Rectal smooth muscle tissue (tissue), 1 donor: ENCODE results near the gene CUBN.

Source experiments
- H3K27ac ChIP-seq: one replicate; pipeline ENCODE4 v1.7.0; 2013; ENCODE audit warnings: low read depth, low read length, inconsistent platforms
- H3K27me3 ChIP-seq: one replicate; pipeline ENCODE4 v1.7.0; 2013; ENCODE audit warnings: low read length; ENCODE audit not compliant: control insufficient read depth, insufficient read depth
- H3K36me3 ChIP-seq: one replicate; pipeline ENCODE4 v1.7.0; 2013; ENCODE audit warnings: low read length; ENCODE audit not compliant: control insufficient read depth, insufficient read depth
- H3K4me1 ChIP-seq: one replicate; pipeline ENCODE4 v1.7.0; 2013; ENCODE audit warnings: low read length; ENCODE audit not compliant: control insufficient read depth, insufficient read depth
- H3K4me3 ChIP-seq: one replicate; pipeline ENCODE4 v1.7.0; 2013; ENCODE audit warnings: low read length
- H3K9ac ChIP-seq: one replicate; pipeline ENCODE4 v1.7.0; 2013; ENCODE audit warnings: low read length

The CUBN gene

DNA sequence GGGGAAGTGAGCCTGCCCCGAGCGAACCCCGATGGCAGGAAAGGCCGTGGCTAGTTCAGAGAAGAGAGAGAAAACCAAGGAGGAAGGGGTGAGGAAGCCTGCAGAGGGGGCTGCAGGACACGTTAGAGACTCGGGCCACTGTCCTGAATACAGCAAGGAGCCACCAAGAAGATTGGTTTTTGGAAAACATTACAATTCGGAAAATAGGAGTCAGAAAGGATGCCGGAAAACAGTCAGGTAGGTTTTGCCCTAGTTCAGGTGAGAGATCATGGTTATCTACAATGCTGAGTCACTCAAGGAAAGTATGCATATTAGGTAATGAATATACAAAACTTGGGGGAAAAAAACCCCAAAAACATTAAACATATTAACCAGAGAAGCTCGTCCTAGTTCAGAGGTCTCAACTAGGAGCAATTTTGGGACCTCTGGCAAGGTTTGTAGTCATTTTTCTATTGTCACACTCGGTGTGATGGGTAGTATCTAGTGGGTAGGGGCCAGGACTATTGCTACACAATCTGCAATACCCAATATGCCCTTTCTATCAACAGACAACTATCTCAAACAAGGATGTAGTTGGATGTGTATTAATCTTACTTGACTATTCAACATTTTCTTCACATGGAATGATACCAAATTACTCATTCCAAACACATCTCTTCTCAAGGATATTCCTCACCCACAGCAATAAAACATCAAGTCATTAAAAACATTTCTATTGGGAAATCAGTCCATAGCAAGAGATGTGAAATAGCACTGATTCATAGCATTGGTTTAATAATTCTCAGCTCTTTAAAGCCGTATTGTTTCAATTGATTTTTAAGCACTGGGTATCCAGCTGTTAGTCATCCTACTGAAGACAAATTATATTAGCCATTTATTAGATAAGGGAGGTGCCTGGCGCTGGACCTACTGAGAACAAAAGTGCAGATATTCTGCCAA lies 238.0 kb downstream of the CUBN start:
- Histone ChIP-seq H3K4me3 (no peak overlapping the region), H3K9ac (no peak overlapping the region), H3K4me1 (no peaks in the 10 kb centered on the region), H3K27ac (no peak overlapping the region), H3K27me3 (no peaks in the 10 kb centered on the region), H3K36me3 (no peaks in the 10 kb centered on the region)

DNA sequence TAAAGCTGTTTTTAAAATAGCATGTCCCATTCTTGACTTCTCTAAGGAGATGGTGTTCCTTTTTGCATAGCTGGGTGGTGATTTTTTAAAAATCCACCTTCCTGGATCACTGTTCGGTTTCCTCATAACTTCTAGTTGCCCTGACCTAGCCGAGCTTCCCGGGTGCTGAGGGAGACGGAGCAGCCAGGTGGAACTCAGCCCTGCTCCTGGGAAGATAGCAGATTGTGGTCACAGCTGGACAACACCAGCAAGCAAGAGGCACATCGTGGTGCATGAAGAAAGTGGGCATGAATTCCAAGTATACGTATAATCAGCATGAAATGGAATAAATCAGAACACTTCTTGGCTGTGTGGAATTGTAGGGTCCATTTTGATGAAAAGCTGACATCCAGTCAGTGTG lies 238.9 kb downstream of the CUBN start:
- Histone ChIP-seq H3K27me3 (no peaks in the 10 kb centered on the region), H3K27ac (no peak overlapping the region), H3K36me3 (no peaks in the 10 kb centered on the region)

DNA sequence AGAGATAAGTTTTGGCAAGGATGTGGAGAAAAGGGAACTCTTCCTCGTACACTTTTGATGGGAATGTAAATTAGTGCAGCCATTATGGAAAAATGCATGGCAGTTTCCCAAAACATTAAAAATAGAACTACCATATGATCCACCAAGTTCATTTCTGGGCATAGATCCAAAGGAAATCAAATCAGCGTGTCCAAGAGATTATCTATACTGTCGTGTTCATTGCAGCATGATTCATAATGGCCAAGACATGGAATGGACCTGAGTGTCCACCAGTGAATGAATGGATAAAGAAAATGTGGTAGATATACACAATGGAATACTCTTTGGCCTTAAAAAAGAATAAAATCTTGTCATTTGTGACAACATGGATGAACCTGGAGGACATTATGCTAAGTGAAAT lies 242.0 kb downstream of the CUBN start:
- no peaks in the 10 kb centered on the region for H3K27me3 ChIP-seq
- H3K27ac ChIP-seq = no peak overlapping the region
- no peaks in the 10 kb centered on the region for H3K36me3 ChIP-seq
- H3K4me1 ChIP-seq = no peaks in the 10 kb centered on the region
- no peak overlapping the region for H3K4me3 ChIP-seq
- H3K9ac ChIP-seq = no peak overlapping the region

More for the DNA sequence above, 238.9 kb downstream of the CUBN start:
- H3K9ac ChIP-seq = no peak overlapping the region
- no peaks in the 10 kb centered on the region for H3K4me1 ChIP-seq
- no peak overlapping the region for H3K4me3 ChIP-seq

- Histone ChIP-seq H3K27me3 (no peaks in the 10 kb centered on the region), H3K36me3 (no peaks in the 10 kb centered on the region), H3K27ac (no peak overlapping the region), H3K4me3 (no peak overlapping the region), H3K4me1 (no peaks in the 10 kb centered on the region), H3K9ac (no peak overlapping the region)
These were observed 243.6 kb downstream of the CUBN start for GRCh38 chr10:16886031-16886430.

DNA sequence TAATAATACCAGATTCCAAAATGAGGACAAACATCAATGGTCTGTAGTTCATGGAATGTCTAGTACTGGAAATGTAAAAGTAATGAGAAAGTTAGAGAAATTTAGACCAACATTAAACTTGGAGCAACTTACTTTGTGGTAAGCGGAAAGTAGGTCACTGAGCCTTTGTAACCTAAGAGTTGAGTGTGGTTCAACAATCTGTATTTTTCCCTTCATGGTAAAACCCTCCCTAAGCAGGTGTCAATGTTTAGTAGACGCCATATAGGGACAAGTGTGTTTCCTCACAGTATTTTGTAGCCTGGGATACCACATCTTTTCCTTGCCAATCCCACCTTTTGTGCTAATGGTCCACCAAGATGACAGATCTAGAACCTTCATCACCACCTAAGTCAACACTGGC lies 245.1 kb downstream of the CUBN start:
- Histone ChIP-seq H3K36me3 (no peaks in the 10 kb centered on the region), H3K27ac (no peak overlapping the region), H3K27me3 (no peaks in the 10 kb centered on the region), H3K4me3 (no peak overlapping the region), H3K9ac (no peak overlapping the region), H3K4me1 (no peaks in the 10 kb centered on the region)

DNA sequence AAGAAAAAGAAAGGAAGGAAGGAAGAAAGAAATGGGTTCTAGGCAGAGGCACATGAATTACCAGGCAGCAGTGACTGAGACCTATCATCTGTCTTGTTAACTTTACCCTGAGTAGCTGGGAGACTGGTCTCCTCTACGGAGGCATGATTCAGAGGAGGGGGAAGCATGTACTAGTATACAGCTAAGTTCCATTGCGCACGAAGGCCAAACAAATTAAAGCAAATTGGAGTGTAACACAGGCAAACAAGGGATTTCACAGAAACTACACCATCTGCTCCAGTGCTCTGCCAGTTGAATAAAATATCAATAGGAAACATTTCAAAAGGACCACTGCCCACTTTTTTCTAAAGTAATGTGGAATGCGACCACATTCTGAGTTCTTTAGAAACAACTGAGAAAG lies 246.5 kb downstream of the CUBN start:
- Histone ChIP-seq H3K4me1 (no peaks in the 10 kb centered on the region), H3K4me3 (no peak overlapping the region), H3K27me3 (no peaks in the 10 kb centered on the region), H3K9ac (no peak overlapping the region), H3K27ac (no peak overlapping the region), H3K36me3 (no peaks in the 10 kb centered on the region)

DNA sequence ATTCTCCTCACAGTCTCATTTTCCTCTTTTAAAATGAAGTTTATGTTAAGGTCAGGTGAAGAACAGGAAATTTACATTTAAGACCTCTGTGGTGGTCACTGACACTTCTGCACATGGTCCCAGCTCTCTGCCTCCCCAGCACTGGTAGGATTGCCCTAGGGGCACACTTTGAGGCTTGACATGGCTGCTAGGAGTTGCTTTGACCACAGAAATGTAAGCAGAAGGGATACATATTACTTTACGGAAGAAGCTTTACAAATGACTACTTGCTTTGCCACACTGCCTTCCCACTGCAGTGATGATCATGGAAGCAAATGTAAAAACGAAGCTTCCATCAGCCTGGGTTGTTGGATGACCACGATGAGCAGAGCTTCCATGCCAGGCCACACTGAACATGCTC lies 259.3 kb downstream of the CUBN start:
- no peaks in the 10 kb centered on the region for H3K27me3 ChIP-seq

DNA sequence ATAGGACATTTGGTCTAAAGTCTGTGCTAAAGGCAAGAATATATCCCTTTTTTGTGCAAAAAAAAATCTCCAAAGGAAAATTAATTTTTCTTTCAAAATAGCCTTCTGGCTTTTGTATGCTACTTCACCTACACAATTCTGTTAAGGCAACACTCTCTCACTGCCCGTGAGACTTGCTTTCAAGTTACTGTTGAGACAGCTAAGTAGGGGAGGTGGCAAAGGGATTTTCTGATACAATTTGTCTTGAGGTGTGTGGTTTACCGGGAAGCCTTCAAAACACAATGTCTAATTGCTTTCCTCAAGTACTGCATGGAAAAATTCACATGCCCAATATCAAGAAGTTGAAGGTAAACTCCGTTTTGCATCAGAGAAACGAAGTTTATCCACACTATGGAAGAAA lies 261.6 kb downstream of the CUBN start:
- Histone ChIP-seq H3K9ac (no peak overlapping the region), H3K4me3 (no peak overlapping the region), H3K4me1 (no peaks in the 10 kb centered on the region), H3K27me3 (no peaks in the 10 kb centered on the region), H3K27ac (no peak overlapping the region), H3K36me3 (no peaks in the 10 kb centered on the region)

More for the DNA sequence above, 259.3 kb downstream of the CUBN start:
- H3K4me3 ChIP-seq = no peak overlapping the region
- H3K4me1 ChIP-seq = no peaks in the 10 kb centered on the region
- H3K9ac ChIP-seq = no peak overlapping the region
- H3K27ac ChIP-seq = no peak overlapping the region
- H3K36me3 ChIP-seq = no peaks in the 10 kb centered on the region

DNA sequence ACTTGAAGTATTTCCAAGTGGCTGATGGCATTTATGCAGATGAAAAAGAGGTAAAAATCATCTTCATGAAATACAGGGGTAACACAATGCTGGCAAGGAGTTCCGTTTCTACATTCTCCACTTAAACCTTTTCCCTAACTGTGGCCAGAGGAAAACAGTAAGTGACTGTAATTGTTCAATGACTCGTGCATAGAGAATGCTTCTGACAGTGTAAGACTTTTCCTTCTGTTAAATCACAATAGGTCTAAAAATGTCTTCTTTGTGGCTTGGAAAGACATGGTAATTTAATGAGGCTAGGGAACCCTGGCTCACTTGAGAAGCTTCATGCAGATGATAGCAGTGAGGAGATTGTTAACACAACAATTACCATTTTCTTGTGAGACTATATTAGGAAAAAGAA lies 262.1 kb downstream of the CUBN start:
- no peak overlapping the region for H3K27ac ChIP-seq
- no peaks in the 10 kb centered on the region for H3K36me3 ChIP-seq
- no peaks in the 10 kb centered on the region for H3K4me1 ChIP-seq
- no peak overlapping the region for H3K4me3 ChIP-seq
- no peaks in the 10 kb centered on the region for H3K27me3 ChIP-seq
- H3K9ac ChIP-seq = no peak overlapping the region

DNA sequence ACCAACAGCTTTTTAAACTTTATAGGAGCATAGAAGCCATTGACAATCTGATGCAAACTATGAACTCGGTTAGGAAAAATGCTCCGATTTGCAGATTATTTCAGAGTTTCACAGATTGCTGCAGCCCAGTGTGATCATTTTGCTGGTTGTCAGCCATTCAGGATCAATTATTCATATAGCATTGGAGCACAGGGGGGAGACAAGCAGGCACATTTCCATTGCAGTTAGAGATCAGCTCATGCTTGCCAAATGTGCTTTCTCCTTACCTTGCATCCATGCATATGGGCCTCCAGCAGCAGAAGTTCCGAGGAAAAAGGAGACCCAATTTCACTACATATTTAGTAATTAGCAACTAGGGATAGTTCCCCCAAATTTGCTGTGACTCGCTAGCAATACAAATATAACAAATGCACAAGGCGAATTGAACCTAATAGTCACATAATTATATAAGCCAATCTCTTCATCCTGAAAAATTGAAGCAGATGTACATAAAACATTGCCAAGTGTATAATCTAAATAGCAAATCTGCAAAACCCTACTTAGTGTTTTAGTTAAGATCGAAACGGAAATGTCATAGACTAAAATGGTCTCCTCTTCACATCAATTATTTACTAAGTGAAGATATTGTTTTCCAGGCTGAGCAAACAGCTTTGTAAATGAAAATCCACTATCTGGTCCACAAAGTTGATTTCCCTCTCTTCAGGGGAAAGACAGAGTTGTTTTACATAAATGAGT lies 262.9 kb downstream of the CUBN start:
- Histone ChIP-seq H3K27ac (no peak overlapping the region), H3K36me3 (no peaks in the 10 kb centered on the region), H3K4me3 (no peak overlapping the region), H3K4me1 (no peaks in the 10 kb centered on the region), H3K27me3 (no peaks in the 10 kb centered on the region), H3K9ac (no peak overlapping the region)

DNA sequence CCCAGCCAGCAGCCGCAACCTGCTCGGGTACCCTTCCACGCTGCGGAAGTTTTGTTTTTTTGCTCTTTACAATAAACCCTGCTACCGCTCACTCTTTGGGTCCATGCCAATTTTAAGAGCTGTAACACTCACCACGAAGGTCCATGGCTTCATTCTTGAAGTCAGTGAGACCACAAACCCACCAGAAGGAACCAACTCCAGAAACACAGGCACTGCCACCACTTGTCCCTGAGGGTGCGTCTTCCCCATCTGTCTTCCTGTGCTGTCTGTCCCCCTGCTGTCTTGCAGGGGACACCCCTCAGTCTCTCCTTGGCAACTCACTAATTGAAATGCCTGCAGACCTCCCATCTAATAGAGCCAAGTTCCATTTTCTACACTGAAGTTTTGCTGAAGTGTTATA lies 263.8 kb downstream of the CUBN start:
- H3K4me1 ChIP-seq = no peaks in the 10 kb centered on the region
- no peaks in the 10 kb centered on the region for H3K36me3 ChIP-seq
- H3K27me3 ChIP-seq = no peaks in the 10 kb centered on the region
- no peak overlapping the region for H3K27ac ChIP-seq
- H3K9ac ChIP-seq = no peak overlapping the region
- H3K4me3 ChIP-seq = no peak overlapping the region

DNA sequence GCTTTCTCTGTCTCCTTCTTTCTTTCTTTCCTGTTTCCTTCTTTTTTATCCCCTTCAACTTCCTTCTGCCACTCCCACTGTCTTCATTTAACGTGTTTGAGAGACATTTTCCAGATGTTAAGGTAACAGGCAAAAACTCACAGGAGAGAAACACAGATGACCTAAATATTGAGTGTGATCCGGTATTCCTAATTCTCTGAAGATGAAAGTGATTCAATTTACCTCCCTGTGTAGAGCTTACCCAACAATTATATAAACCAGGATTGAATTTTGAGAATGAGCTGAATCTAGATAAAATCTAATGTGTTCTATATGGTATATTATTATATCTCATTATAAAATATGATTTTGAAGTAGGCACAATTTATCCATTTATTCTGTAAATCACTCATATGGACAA lies 265.8 kb downstream of the CUBN start:
- Histone ChIP-seq H3K27ac (no peak overlapping the region), H3K27me3 (no peaks in the 10 kb centered on the region), H3K36me3 (no peaks in the 10 kb centered on the region), H3K4me1 (no peaks in the 10 kb centered on the region), H3K4me3 (no peak overlapping the region), H3K9ac (no peak overlapping the region)
